Measurements from ENCODE around the gene RIPPLY1. TPM values are rescaled to one million over a fixed set of nuclear protein-coding genes. Genes with fewer than 3 reads are reported as not detected.

Gene RIPPLY1
- total RNA-seq, 6 experiments from 2014 or later = 0.74 to 1.7 (median 1.1) TPM

- DNase-seq = no peak
- Histone ChIP-seq H3K36me3 (no peaks in the 10 kb centered on the region), H3K4me3 (peak overlapping the region in 1 of 3 donors; percentile 16), H3K9me3 (no peaks in the 10 kb centered on the region), H3K27ac (peak overlapping the region; percentile 4 to 87 (median 34)), H3K4me1 (peaks cover 0 to 40% (median 7%) of the 10 kb centered on the region in 4 donors), H3K27me3 (no peaks in the 10 kb centered on the region)
- 36% methylated on average over 1 of the region's 1 CpG for WGBS (ENCODE audit: insufficient coverage, low coverage, low lambda C conversion rate, missing lambda C conversion rate)
- peak; percentile 8 to 55 (median 14) for ATAC-seq
- TF ChIP-seq POLR2A (IDR thresholded peaks at IDR 0.05) (no peak), CTCF (IDR thresholded peaks at IDR 0.05) (no peak)
- intact Hi-C loops (cut with DNase I) = no loop called here
Measured at GRCh38 chrX:106899841-106900240, 3.3 kb downstream of the RIPPLY1 start.

GRCh38 chrX:106899276-106899675, 3.9 kb downstream of the RIPPLY1 start:
- H3K27ac ChIP-seq = peak overlapping the region in 2 of 3 donors; percentile 7 to 87
- no peaks in the 10 kb centered on the region for H3K9me3 ChIP-seq
- no peaks in the 10 kb centered on the region for H3K27me3 ChIP-seq
- TF ChIP-seq CTCF (IDR thresholded peaks at IDR 0.05) (no peak), POLR2A (IDR thresholded peaks at IDR 0.05) (no peak)
- intact Hi-C loops (cut with DNase I) = no loop called here
- no peak for DNase-seq
- H3K4me1 ChIP-seq = peaks cover 0 to 37% (median 5%) of the 10 kb centered on the region in 4 donors
- 40% methylated on average over 2 of the region's 2 CpGs for WGBS (ENCODE audit: insufficient coverage, low coverage, low lambda C conversion rate, missing lambda C conversion rate)
- H3K4me3 ChIP-seq = no peak overlapping the region
- H3K36me3 ChIP-seq = no peaks in the 10 kb centered on the region
- no peak for ATAC-seq

- H3K27me3 ChIP-seq = no peaks in the 10 kb centered on the region
- intact Hi-C loops (cut with DNase I) = no loop called here
- peak overlapping the region in 1 of 3 donors; percentile 87 for H3K27ac ChIP-seq
- no peak overlapping the region for H3K4me3 ChIP-seq
- no peaks in the 10 kb centered on the region for H3K36me3 ChIP-seq
- no peaks in the 10 kb centered on the region for H3K9me3 ChIP-seq
- ATAC-seq (peak; percentile 51 to 64 (median 54)), DNase-seq (no peak)
- peaks cover 0 to 28% (median 1%) of the 10 kb centered on the region in 4 donors for H3K4me1 ChIP-seq
- TF ChIP-seq POLR2A (IDR thresholded peaks at IDR 0.05) (no peak), CTCF (IDR thresholded peaks at IDR 0.05) (peak; percentile 42 to 62 (median 47))
- 0% methylated on average over 1 of the region's 1 CpG for WGBS (ENCODE audit: insufficient coverage, low coverage, low lambda C conversion rate, missing lambda C conversion rate)
Measured at GRCh38 chrX:106898462-106898861, 4.7 kb downstream of the RIPPLY1 start.

GRCh38 chrX:106897259-106897658, 5.9 kb downstream of the RIPPLY1 start:
- Histone ChIP-seq H3K27me3 (no peaks in the 10 kb centered on the region), H3K4me1 (peaks cover 0 to 27% (median 0%) of the 10 kb centered on the region in 4 donors), H3K4me3 (no peak overlapping the region), H3K9me3 (no peaks in the 10 kb centered on the region), H3K36me3 (no peaks in the 10 kb centered on the region), H3K27ac (no peak overlapping the region)
- ATAC-seq (no peak), DNase-seq (no peak)
- intact Hi-C loops (cut with DNase I) = no loop called here
- TF ChIP-seq POLR2A (IDR thresholded peaks at IDR 0.05) = no peak
- TF ChIP-seq CTCF (IDR thresholded peaks at IDR 0.05) = no peak
- WGBS (ENCODE audit: insufficient coverage, low coverage, low lambda C conversion rate, missing lambda C conversion rate) = 56% methylated on average over 6 of the region's 6 CpGs
